Adrenal gland (tissue), 12 donors: ENCODE data around the gene SETBP1. TPM values are rescaled to one million over a fixed set of nuclear protein-coding genes. Genes with fewer than 3 reads are reported as not detected.

Experiments used
- DNase-seq, 7 donors: peaks; one replicate each; pipeline ENCODE4 v3.0.0-alpha.2; 2019 to 2020
- H3K27ac ChIP-seq, 5 donors: fragments of 200-600 bp; sonication (generic) in 4 of 5; 1 replicate in 3 of 5; 2 replicates in 2 of 5; pipeline versions ENCODE4 v1.5.1 to v1.8.0; 2016 to 2020; ENCODE audit warnings: mild to moderate bottlenecking in 1 of 5
- H3K27me3 ChIP-seq: fragments of 200-600 bp; 2 replicates; pipeline ENCODE4 v1.8.0; 2021
- H3K36me3 ChIP-seq, 2 donors: fragments of 200-600 bp; replicated peaks in 1 of 2; 1 replicate in 1 of 2; 2 replicates in 1 of 2; pipeline versions ENCODE4 v1.5.1 to v1.8.0; 2018 to 2022
- H3K4me1 ChIP-seq, 2 donors: fragments of 200-600 bp; replicated peaks in 1 of 2; 1 replicate in 1 of 2; 2 replicates in 1 of 2; pipeline versions ENCODE4 v1.5.1 to v1.8.0; 2018 to 2021
- H3K4me3 ChIP-seq, 4 donors: fragments of 200-600 bp; sonication (generic) in 3 of 4; one replicate each; pipeline ENCODE4 v1.5.1; 2016 to 2018
- H3K9me3 ChIP-seq, 3 donors: fragments of 200-600 bp; sonication (generic) in 1 of 3; replicated peaks in 1 of 3; 1 replicate in 2 of 3; 2 replicates in 1 of 3; pipeline versions ENCODE4 v1.5.1 to v1.8.0; 2016 to 2021
- CTCF ChIP-seq, 6 experiments: fragments of 450-650 bp in 4 of 6; fragments of 200-600 bp in 2 of 6; sonication (generic) in 1 of 6; IDR thresholded peaks; 1 replicate in 5 of 6; 2 replicates in 1 of 6; pipeline versions ENCODE4 v1.5.1 to v1.8.0; 2016 to 2021; ENCODE audit warnings: antibody characterized with exemption in 6 of 6, mild to moderate bottlenecking in 2 of 6, moderate library complexity in 1 of 6
- POLR2A ChIP-seq, 2 donors: fragments of 450-650 bp; IDR thresholded peaks; one replicate each; pipeline ENCODE4 v1.6.1; 2017; ENCODE audit warnings: antibody characterized with exemption in 2 of 2, mild to moderate bottlenecking in 2 of 2, moderate library complexity in 1 of 2
- WGBS, 4 donors: extraction: QIAGEN DNeasy Blood & Tissue Kit in 2 of 4; methylation state at CpG; one replicate each; pipeline versions ENCODE4 v1.1.5 to v1.1.7; 2013 to 2017; 5-methylcytosine and 5-hydroxymethylcytosine counted together
- intact Hi-C, 2 donors: fragments of 100-400 bp; cut with DNase I; formaldehyde crosslinking; loops; one replicate each; pipeline versions ENCODE4 v1.14.1 to v1.15.0; 2022 to 2023
- polyA plus RNA-seq, 3 donors: library from polyadenylated mRNA; stranded (reverse); fragments of 200-250 nt in 2 of 3; fragments of 350-450 nt in 1 of 3; fragmentation: Illumina TruSeq in 1 of 3; extraction: RNeasy Lipid Tissue Mini Kit (QIAGEN cat#74804) in 1 of 3; gene quantifications; one replicate each; pipeline ENCODE4 v1.2.3, GENCODE V29; 2013 to 2014
- total RNA-seq, 9 donors: library from RNA; depleted of rRNA in 4 of 9; stranded (reverse); fragments of >200 nt in 4 of 9; fragments of 120-200 nt in 1 of 9; fragmentation: NEBNext Ultra II Directional in 1 of 9; extraction: Animal tissue kit (Norgen Biotek cat#: 25700) in 1 of 9; gene quantifications; one replicate each; pipeline versions ENCODE4 v1.1.0 to v1.2.4, GENCODE V29; 2013 to 2023
- donor health status: healthy with polysubstance abuse.
- donor health status: Bipolar disorder and iron deficiency.
- donor health status: DM: yes; HTN: yes; CAD: no.
- donor health status: DM: no; HTN: no; CAD: no.
- donor health status: DM: no; HTN: no; CAD: no.
- donor health status: DM: yes; HTN: yes; CAD: no.

Gene SETBP1
- total and polyA plus RNA-seq, 12 donors, result 1.2 to 18.0 (median 9.4) TPM

- DNase-seq, result no peak
- no peaks in the 10 kb centered on the region for H3K36me3 ChIP-seq
- H3K27ac ChIP-seq, result no peak overlapping the region
- H3K4me3 ChIP-seq, result no peak overlapping the region
- H3K9me3 ChIP-seq, result no peaks in the 10 kb centered on the region
- 70 to 86% (median 76%) methylated on average over 3 of the region's 3 CpGs for WGBS, 4 donors
- TF ChIP-seq CTCF (IDR thresholded peaks at IDR 0.05) (no peak), POLR2A (IDR thresholded peaks at IDR 0.05) (no peak)
- no peaks in the 10 kb centered on the region for H3K27me3 ChIP-seq
- intact Hi-C loops, result no loop called here
- no peaks in the 10 kb centered on the region for H3K4me1 ChIP-seq
These were observed 323.9 kb downstream of the SETBP1 start for GRCh38 chr18:45004546-45005080.

- no peak for DNase-seq
These were observed 326.2 kb downstream of the SETBP1 start for GRCh38 chr18:45006934-45007333.

DNA sequence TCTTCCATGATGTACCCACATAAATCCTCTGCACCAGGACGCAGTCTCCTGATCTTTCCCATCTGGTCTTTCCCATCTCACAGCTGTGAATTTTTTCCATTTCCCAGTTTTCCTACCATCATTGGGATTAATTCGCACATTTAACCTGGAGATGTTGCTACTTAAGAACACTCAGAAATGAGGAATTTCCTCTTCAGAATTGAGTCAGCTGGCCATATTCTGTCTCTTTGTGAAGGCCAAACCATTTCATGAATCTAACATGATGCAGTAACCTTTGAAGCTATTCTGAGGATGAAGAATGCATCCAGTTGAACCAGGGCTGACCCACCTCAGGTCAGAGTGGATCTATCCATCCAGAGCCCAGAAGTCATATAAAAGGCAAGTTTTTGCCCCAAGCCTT lies 326.8 kb downstream of the SETBP1 start:
- intact Hi-C loops, result no loop called here
- Histone ChIP-seq H3K4me3 (no peak overlapping the region), H3K27ac (no peak overlapping the region), H3K36me3 (no peaks in the 10 kb centered on the region), H3K27me3 (no peaks in the 10 kb centered on the region), H3K4me1 (no peaks in the 10 kb centered on the region), H3K9me3 (no peaks in the 10 kb centered on the region)
- no peak for DNase-seq
- no peak for TF ChIP-seq CTCF (IDR thresholded peaks at IDR 0.05)
- no peak for TF ChIP-seq POLR2A (IDR thresholded peaks at IDR 0.05)
- WGBS, 4 donors, result 79 to 93% (median 88%) methylated on average over 2 of the region's 2 CpGs

More at GRCh38 chr18:45006934-45007333, 326.2 kb downstream of the SETBP1 start:
- intact Hi-C loops, result no loop called here
- no peak overlapping the region for H3K27ac ChIP-seq
- H3K27me3 ChIP-seq, result no peaks in the 10 kb centered on the region
- TF ChIP-seq POLR2A (IDR thresholded peaks at IDR 0.05) (no peak), CTCF (IDR thresholded peaks at IDR 0.05) (no peak)
- H3K4me1 ChIP-seq, result no peaks in the 10 kb centered on the region
- no peaks in the 10 kb centered on the region for H3K9me3 ChIP-seq
- no peaks in the 10 kb centered on the region for H3K36me3 ChIP-seq
- 56 to 80% (median 76%) methylated on average over 2 of the region's 2 CpGs for WGBS, 4 donors
- no peak overlapping the region for H3K4me3 ChIP-seq

DNA sequence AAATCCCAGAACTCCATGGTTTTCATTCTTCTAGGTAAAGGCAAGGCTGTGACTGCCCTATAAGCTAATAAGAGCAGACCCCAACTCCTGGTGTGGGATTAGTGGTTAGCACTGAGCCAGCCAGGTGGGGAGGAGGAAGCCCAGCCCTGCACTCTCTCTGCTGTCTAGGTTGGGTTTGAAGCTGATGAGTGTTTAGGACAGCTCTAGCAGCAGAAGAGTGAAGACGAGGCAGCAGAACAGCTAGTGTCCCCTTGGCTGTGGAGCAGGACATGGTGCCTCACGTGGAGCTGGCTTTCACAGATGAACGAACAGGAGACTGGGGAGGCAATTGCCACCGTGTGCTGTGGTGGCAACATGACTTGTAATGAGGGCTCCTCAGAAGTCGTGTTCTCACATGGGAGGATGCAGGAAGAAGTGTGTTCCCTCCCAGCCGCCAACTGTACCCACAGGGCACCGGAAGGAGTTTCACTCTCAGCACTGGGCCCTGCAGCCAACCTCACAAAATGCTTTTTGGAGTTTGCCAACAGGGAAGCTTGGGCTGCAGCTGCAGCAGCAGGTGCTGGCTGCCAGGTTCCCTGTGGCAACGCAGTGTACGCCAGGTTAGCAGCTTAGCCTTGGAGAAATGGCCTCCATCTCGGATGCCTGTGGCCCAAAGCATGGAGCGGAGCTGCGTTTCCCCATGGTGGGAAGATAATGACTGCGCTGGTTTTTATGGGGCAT lies 328.2 kb downstream of the SETBP1 start:
- 76 to 86% (median 82%) methylated on average over 10 to 13 of the region's 13 CpGs for WGBS, 4 donors
- TF ChIP-seq POLR2A (IDR thresholded peaks at IDR 0.05) (no peak), CTCF (IDR thresholded peaks at IDR 0.05) (no peak)
- no peak overlapping the region for H3K4me3 ChIP-seq
- DNase-seq, result no peak
- no peaks in the 10 kb centered on the region for H3K9me3 ChIP-seq
- no peak overlapping the region for H3K27ac ChIP-seq
- intact Hi-C loops, result no loop called here
- no peaks in the 10 kb centered on the region for H3K4me1 ChIP-seq
- no peaks in the 10 kb centered on the region for H3K36me3 ChIP-seq
- no peaks in the 10 kb centered on the region for H3K27me3 ChIP-seq
